K562 (cell line): ENCODE measurements around the gene CTIF. TPM values are rescaled to one million over a fixed set of nuclear protein-coding genes. Genes with fewer than 3 reads are reported as not detected.

ENCODE experiments used
- ATAC-seq: fragments of 200-7000 bp; cut with Tn5 transposase; 3 replicates; pipeline ENCODE4 v1.9.1; 2020; ENCODE audit warnings: moderate library complexity
- BruUV-seq: library from RNA; stranded (reverse); fragments of 400-500 nt; replicated peaks from 2 replicates; lab custom pipeline; 2021; lab: Mats Ljungman, UMichigan
- CTCF ChIA-PET: fragments of 300-600 bp; formaldehyde crosslinking; extraction: SDS; loops from one replicate; lab custom pipeline; 2021; ENCODE audit warnings: low intra/inter-chr PET ratio; lab: Yijun Ruan, JAX
- POLR2A ChIA-PET: fragments of 300-600, 350-650 bp; sonication (Branson Sonifier 250); formaldehyde crosslinking; extraction: SDS; loops from one replicate; lab custom pipeline; 2021; ENCODE audit warnings: antibody characterized with exemption, inconsistent platforms; lab: Yijun Ruan, JAX
- DNase-seq, 4 experiments: peaks; one replicate each; pipeline versions ENCODE4 v3.0.0 to v3.0.0-alpha.2; 2011 to 2018; ENCODE audit warnings: low spot score in 3 of 4, mixed read lengths in 3 of 4; ENCODE audit errors: extremely low read depth in 1 of 4
- FAIRE-seq: peaks from 2 replicates; lab custom pipeline; 2011; peaks lifted over from hg19 to GRCh38; lab: Jason Lieb, UNC
- H2AFZ ChIP-seq: 2 replicates; pipeline ENCODE4 v1.6.0; 2011; ENCODE audit warnings: low read depth, low read length, control low read depth, inconsistent platforms
- H3K27ac ChIP-seq: fragments of 200-600 bp; 3 replicates; pipeline ENCODE4 v1.8.0; 2011; ENCODE audit warnings: low read depth, mild to moderate bottlenecking, control low read depth, inconsistent platforms, low read length, moderate library complexity, mixed read lengths; ENCODE audit errors: extremely low read depth
- H3K27me3 ChIP-seq, 2 experiments: fragments of 300-600 bp in 1 of 2; 2 replicates in 1 of 2; 3 replicates in 1 of 2; pipeline versions ENCODE4 v1.6.0 to v1.8.0; 2011; ENCODE audit warnings: inconsistent platforms in 2 of 2, low read length in 2 of 2, mild to moderate bottlenecking in 1 of 2, mixed read lengths in 1 of 2, moderate library complexity in 1 of 2; ENCODE audit not compliant: control insufficient read depth in 2 of 2, insufficient read depth in 2 of 2
- H3K36me3 ChIP-seq: fragments of 300-600 bp; 3 replicates; pipeline ENCODE4 v1.8.0; 2011; ENCODE audit warnings: mild to moderate bottlenecking, low read length, inconsistent platforms; ENCODE audit not compliant: control insufficient read depth, insufficient read depth
- H3K4me1 ChIP-seq, 2 experiments: fragments of 200-600 bp in 1 of 2; replicated peaks in 1 of 2; 2 replicates in 1 of 2; 3 replicates in 1 of 2; pipeline versions ENCODE4 v1.5.1 to v1.8.0; 2011; ENCODE audit warnings: inconsistent platforms in 2 of 2, low read length in 2 of 2, mild to moderate bottlenecking in 1 of 2, mixed read lengths in 1 of 2, moderate library complexity in 1 of 2; ENCODE audit not compliant: control insufficient read depth in 2 of 2, insufficient read depth in 2 of 2
- H3K4me2 ChIP-seq: 2 replicates; pipeline ENCODE4 v1.6.1; 2011; ENCODE audit warnings: low read length, control low read depth, inconsistent platforms, mixed read lengths; ENCODE audit not compliant: insufficient read depth
- H3K4me3 ChIP-seq: fragments of 200-600 bp; sonication (generic), shearing (Covaris generic); 2 replicates; pipeline ENCODE4 v1.5.1; 2016; ENCODE audit warnings: control low read depth, inconsistent platforms
- H3K79me2 ChIP-seq: fragments of 200-600 bp; 3 replicates; pipeline ENCODE4 v1.8.0; 2011; ENCODE audit warnings: low read length, inconsistent platforms; ENCODE audit not compliant: control insufficient read depth, insufficient read depth
- H3K9ac ChIP-seq, 2 experiments: 2 replicates each; pipeline versions ENCODE4 v1.6.0 to v1.6.1; 2011; ENCODE audit warnings: low read depth in 2 of 2, low read length in 2 of 2, control low read depth in 1 of 2, inconsistent platforms in 1 of 2, mild to moderate bottlenecking in 1 of 2, mixed read lengths in 1 of 2; ENCODE audit not compliant: insufficient read depth in 1 of 2
- H3K9me1 ChIP-seq: one replicate; pipeline ENCODE4 v1.6.0; 2011; ENCODE audit warnings: inconsistent platforms, mild to moderate bottlenecking, low read length, moderate library complexity; ENCODE audit not compliant: control insufficient read depth, insufficient read depth
- H3K9me3 ChIP-seq: replicated peaks from 2 replicates; pipeline ENCODE4 v1.5.1; 2011; ENCODE audit warnings: low read depth, low read length, inconsistent platforms; ENCODE audit not compliant: control insufficient read depth, insufficient read depth
- H4K20me1 ChIP-seq: replicated peaks from 2 replicates; pipeline ENCODE4 v1.6.1; 2011; ENCODE audit warnings: low read length, inconsistent platforms, mixed read lengths; ENCODE audit not compliant: control insufficient read depth, insufficient read depth
- FIP1L1 ChIP-seq: fragments of 200-400 bp; formaldehyde crosslinking; IDR thresholded peaks from 2 replicates; pipeline ENCODE4 v1.6.1; 2018; ENCODE audit warnings: mild to moderate bottlenecking, low read depth, low read length; ENCODE audit not compliant: poor library complexity, severe bottlenecking
- HLTF ChIP-seq: fragments of 450-650 bp; IDR thresholded peaks from 2 replicates; pipeline ENCODE4 v1.6.1; 2016
- HSF4 ChIP-seq: fragments of 250-450 bp; sonication (Bioruptor Pico); IDR thresholded peaks from 2 replicates; pipeline ENCODE4 v2.1.2; 2022; ENCODE audit warnings: mild to moderate bottlenecking, moderate library complexity, borderline replicate concordance
- IFI16 ChIP-seq: fragments of 250-450 bp; sonication (Bioruptor Pico); IDR thresholded peaks from 2 replicates; pipeline ENCODE4 v2.1.2; 2022; ENCODE audit warnings: mild to moderate bottlenecking, inconsistent platforms
- SMAD1 ChIP-seq: fragments of 150-350 bp; IDR thresholded peaks from 2 replicates; pipeline ENCODE4 v1.6.1; 2014; ENCODE audit warnings: low read length, low read depth; ENCODE audit not compliant: partially characterized antibody
- STAT5B ChIP-seq: fragments of 250-450 bp; sonication (Bioruptor Pico); IDR thresholded peaks from 2 replicates; pipeline ENCODE4 v1.8.0; 2021; ENCODE audit warnings: mild to moderate bottlenecking, inconsistent platforms
- ZBED1 ChIP-seq: IDR thresholded peaks from 2 replicates; pipeline ENCODE4 v1.6.1; 2014
- WGBS: fragments of 100-300 bp; shearing (Covaris generic); methylation state at CpG from one replicate; pipeline ENCODE4 v1.1.6; 2016; ENCODE audit warnings: low coverage, mixed read lengths; ENCODE audit not compliant: insufficient coverage; ENCODE audit errors: missing lambda C conversion rate; 5-methylcytosine and 5-hydroxymethylcytosine counted together
- in situ Hi-C: fragments of 300-500 bp; cut with MboI; formaldehyde crosslinking; loops from 4 replicates; pipeline ENCODE4 v1.15.0; 2018; ENCODE audit warnings: inconsistent platforms, mixed read lengths
- intact Hi-C: fragments of 100-400 bp; cut with micrococcal nuclease; formaldehyde crosslinking; loops from 2 replicates; pipeline ENCODE4 v1.14.2; 2022
- polyA plus RNA-seq, 8 experiments: library from polyadenylated mRNA; depleted of rRNA in 4 of 8; stranded (reverse) in 5 of 8; unstranded in 3 of 8; fragments of >200 nt; fragmentation: Nextera tagmentation in 2 of 8; fragmentation: Illumina TruSeq in 1 of 8; extraction: Ambion mirVana in 2 of 8; extraction: Trizol in 1 of 8; gene quantifications; 2 replicates each; pipeline versions ENCODE4 v1.2.1 to v1.2.3, GENCODE V29; 2011 to 2014; ENCODE audit warnings: inconsistent platforms in 1 of 8, missing spikeins in 1 of 8
- total RNA-seq, 7 experiments: library from RNA; depleted of rRNA in 6 of 7; stranded (reverse); fragments of >200 nt in 6 of 7; fragmentation: Illumina TruSeq in 2 of 7; extraction: Trizol in 2 of 7; gene quantifications; 2 replicates each; pipeline versions ENCODE4 v1.2.1 to v1.2.3, GENCODE V29; 2011 to 2021; ENCODE audit warnings: low replicate concordance in 1 of 7

The CTIF gene
- total and polyA plus RNA-seq, 9 of the 15 experiments (the other 6 are each of a cell fraction or from before 2014, with no cell fraction given), result 0.17 to 11.5 (median 2.2) TPM

DNA sequence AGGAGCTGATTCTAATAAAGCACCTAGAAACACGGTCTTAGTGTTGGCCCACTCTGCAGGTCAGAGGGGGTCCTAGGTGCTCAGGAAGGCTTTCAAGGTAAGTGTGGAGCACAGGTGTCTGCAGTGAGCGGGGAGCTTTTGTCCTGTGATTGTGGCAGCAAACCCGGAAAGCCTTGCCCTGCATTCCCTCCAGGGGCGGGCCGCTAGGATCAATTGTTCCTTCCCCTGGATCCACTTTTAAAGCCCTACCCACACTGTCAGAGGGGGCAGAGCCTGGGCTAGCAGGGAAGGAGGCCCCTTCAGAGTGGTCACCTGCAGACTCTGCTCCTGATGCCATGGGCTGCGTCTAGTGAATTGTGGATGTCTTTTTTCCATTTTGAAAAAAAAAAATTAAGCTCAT lies 176.0 kb downstream of the CTIF start:
- TF ChIP-seq HSF4 (CRISPR knock-in tag), result no peak
- no peak for TF ChIP-seq ZBED1
- no peak for TF ChIP-seq HLTF
- no peak for TF ChIP-seq STAT5B (CRISPR knock-in tag)
- TF ChIP-seq IFI16, result no peak
- TF ChIP-seq SMAD1, result no peak
- TF ChIP-seq FIP1L1, result no peak
- Histone ChIP-seq H3K4me3 (no peak overlapping the region), H3K4me2 (no peak overlapping the region), H3K27ac (no peak overlapping the region), H3K36me3 (no peaks in the 10 kb centered on the region), H3K9me3 (no peaks in the 10 kb centered on the region), H3K9ac (no peak overlapping the region), H3K9me1 (peaks cover 4% of the 10 kb centered on the region), H4K20me1 (0 out of 2 replicates have a peak, but pooled peaks cover 4% of the 10 kb centered on the region), H3K79me2 (no peaks in the 10 kb centered on the region), H2AFZ (no peak overlapping the region), H3K27me3 (no peaks in the 10 kb centered on the region), H3K4me1 (peaks cover 7 to 15% of the 10 kb centered on the region in 2 experiments; a peak in 4 of 5 replicates)
- intact Hi-C loops, result no loop called here
- no TSS peak for BruUV-seq
- in situ Hi-C loops, result no loop called here
- CTCF ChIA-PET, result no interaction called here
- no peak for DNase-seq
- POLR2A ChIA-PET, result interaction anchor here (0.6 to 0.7 kb wide), 2 partner anchors 75 to 464 kb away, joined by 3 to 4 read pairs; no protein-coding TSS in a partner anchor
- no peak for FAIRE-seq
- no peak for ATAC-seq
- WGBS, result 58% methylated on average over 4 of the region's 6 CpGs
